ENCODE results near the gene IFI27L1. TPM values are rescaled to one million over a fixed set of nuclear protein-coding genes. Genes with fewer than 3 reads are reported as not detected.

The IFI27L1 gene
- total and polyA plus RNA-seq, 2 experiments from 2014 or later, result 9.7 to 28.6 TPM

- H3K4me3 Mint-ChIP-seq, result no peak overlapping the region
- no peaks in the 10 kb centered on the region for H3K36me3 Mint-ChIP-seq (ENCODE audit: low read depth)
- no peaks in the 10 kb centered on the region for H3K36me3 ChIP-seq (ENCODE audit: insufficient read depth)
- peaks cover 4% of the 10 kb centered on the region for H3K27me3 Mint-ChIP-seq (ENCODE audit: insufficient read depth, low read depth, poor library complexity)
- H4K20me1 ChIP-seq (replicated peaks; ENCODE audit: insufficient read depth), result no peaks in the 10 kb centered on the region
- no peak overlapping the region for H3K27ac ChIP-seq (ENCODE audit: low read depth)
- H3K27ac Mint-ChIP-seq, result no peak overlapping the region
- DNase-seq (ENCODE audit: low spot score), result no peak
- H3K9me3 Mint-ChIP-seq, result peaks cover 12% of the 10 kb centered on the region; the same call in 2 of the 3 replicates
- no peak for TF ChIP-seq REST (IDR thresholded peaks at IDR 0.05; ENCODE audit: unreplicated experiment)
- TF ChIP-seq NANOG (IDR thresholded peaks at IDR 0.05; ENCODE audit: borderline replicate concordance), result no peak
- no peak for TF ChIP-seq JUNB (IDR thresholded peaks at IDR 0.05; ENCODE audit: unreplicated experiment)
- H3K9me2 ChIP-seq (ENCODE audit: insufficient read depth), result peaks cover 4% of the 10 kb centered on the region; the same call in 1 of the 2 replicates
- no peak overlapping the region for H2AFZ ChIP-seq
- H3K4me1 ChIP-seq (ENCODE audit: insufficient read depth), result no peaks in the 10 kb centered on the region
- H3K4me3 ChIP-seq, result no peak overlapping the region
- no peaks in the 10 kb centered on the region for H3F3A ChIP-seq (replicated peaks; ENCODE audit: low read depth)
- no peaks in the 10 kb centered on the region; the same call in 2 of the 3 replicates for H3K4me1 Mint-ChIP-seq
- ATAC-seq, result no peak
- no peaks in the 10 kb centered on the region for H3K79me2 ChIP-seq (replicated peaks; ENCODE audit: insufficient read depth)
- H3K4me2 ChIP-seq, result no peak overlapping the region
- H3K27me3 ChIP-seq (ENCODE audit: insufficient read depth), result no peaks in the 10 kb centered on the region
Measured at GRCh38 chr14:94116701-94117100, 35.6 kb downstream of the IFI27L1 start.

- Mint-ChIP-seq H3K27ac (no peak overlapping the region), H3K9me3 (peaks cover 12% of the 10 kb centered on the region; the same call in 2 of the 3 replicates), H3K27me3 (ENCODE audit: insufficient read depth, low read depth, poor library complexity) (peaks cover 3% of the 10 kb centered on the region)
Measured at GRCh38 chr14:94117856-94118255, 36.7 kb downstream of the IFI27L1 start.

More at GRCh38 chr14:94117856-94118255, 36.7 kb downstream of the IFI27L1 start:
- Histone ChIP-seq H4K20me1 (replicated peaks; ENCODE audit: insufficient read depth) (no peaks in the 10 kb centered on the region), H3K27ac (ENCODE audit: low read depth) (no peak overlapping the region), H3K79me2 (replicated peaks; ENCODE audit: insufficient read depth) (no peaks in the 10 kb centered on the region), H3K9me2 (ENCODE audit: insufficient read depth) (peaks cover 4% of the 10 kb centered on the region; the same call in 1 of the 2 replicates), H3K4me3 (no peak overlapping the region), H2AFZ (no peak overlapping the region), H3F3A (replicated peaks; ENCODE audit: low read depth) (no peaks in the 10 kb centered on the region), H3K36me3 (ENCODE audit: insufficient read depth) (no peaks in the 10 kb centered on the region), H3K27me3 (ENCODE audit: insufficient read depth) (no peaks in the 10 kb centered on the region), H3K4me2 (no peak overlapping the region), H3K4me1 (ENCODE audit: insufficient read depth) (no peaks in the 10 kb centered on the region)
- DNase-seq (ENCODE audit: low spot score) (no peak), ATAC-seq (no peak)
- Mint-ChIP-seq H3K36me3 (ENCODE audit: low read depth) (no peaks in the 10 kb centered on the region; the same call in 2 of the 3 replicates), H3K4me1 (no peaks in the 10 kb centered on the region), H3K4me3 (no peak overlapping the region)
- no peak for TF ChIP-seq ZNF114 (CRISPR knock-in tag; IDR thresholded peaks at IDR 0.05)
- no peak for TF ChIP-seq NANOG (IDR thresholded peaks at IDR 0.05; ENCODE audit: borderline replicate concordance)
- TF ChIP-seq CREB1 (CRISPR knock-in tag; IDR thresholded peaks at IDR 0.05; ENCODE audit: low read depth), result no peak
- TF ChIP-seq ZNF462 (CRISPR knock-in tag; IDR thresholded peaks at IDR 0.05), result no peak
- no peak for TF ChIP-seq CTCF (conservative IDR thresholded peaks at IDR 0.05; ENCODE audit: low read depth in 2 of 2)
- no peak for TF ChIP-seq JUNB (IDR thresholded peaks at IDR 0.05; ENCODE audit: unreplicated experiment)
- TF ChIP-seq EZH2 (IDR thresholded peaks at IDR 0.05; ENCODE audit: low read depth, unreplicated experiment), result no peak

Measured in GM23338 (cell line).